ENCODE measurements around the gene ADH7. TPM values are rescaled to one million over a fixed set of nuclear protein-coding genes. Genes with fewer than 3 reads are reported as not detected.

ADH7 gene
- total and polyA plus RNA-seq, 2 of the 13 experiments (the other 11 are each of a cell fraction or from before 2014, with no cell fraction given): not detected

- TF ChIP-seq FOXP1 (IDR thresholded peaks at IDR 0.05): peak; percentile 72; the same call in 1 of the 2 replicates
- peak; percentile 88 for TF ChIP-seq FOXP1 (CRISPR knock-in tag; IDR thresholded peaks at IDR 0.05)
- TF ChIP-seq POLR2AphosphoS2 (IDR thresholded peaks at IDR 0.05; ENCODE audit: low read depth, low read length): no peak
- TF ChIP-seq SALL1 (CRISPR knock-in tag; IDR thresholded peaks at IDR 0.05): peak; percentile 51; the same call in 1 of the 2 replicates
- no peak for TF ChIP-seq ZBTB38 (CRISPR knock-in tag; IDR thresholded peaks at IDR 0.05)
- TF ChIP-seq JUND (CRISPR knock-in tag; IDR thresholded peaks at IDR 0.05): 0 out of 2 replicates have a peak, but pooled peaks have one; percentile 38
- TF ChIP-seq PHF8 (CRISPR knock-in tag; IDR thresholded peaks at IDR 0.05): 0 out of 2 replicates have a peak, but pooled peaks have one; percentile 2
- TF ChIP-seq YEATS2 (CRISPR knock-in tag; IDR thresholded peaks at IDR 0.05; ENCODE audit: borderline replicate concordance): peak; percentile 40; the same call in 1 of the 2 replicates
- peak in 1 of 2 experiments; percentile 73; a peak in 2 of 4 replicates for TF ChIP-seq KLF16 (CRISPR knock-in tag; IDR thresholded peaks at IDR 0.05)
- TF ChIP-seq ZNF597 (CRISPR knock-in tag; IDR thresholded peaks at IDR 0.05): no peak
- peak; percentile 72; the same call in 1 of the 2 replicates for TF ChIP-seq ZMYM4 (CRISPR knock-in tag; IDR thresholded peaks at IDR 0.05)
- TF ChIP-seq ZNF329 (CRISPR knock-in tag; IDR thresholded peaks at IDR 0.05; ENCODE audit: low read depth): no peak
- 0 out of 2 replicates have a peak, but pooled peaks have one; percentile 20 for TF ChIP-seq POGK (CRISPR knock-in tag; conservative IDR thresholded peaks at IDR 0.05)
- no peak for TF ChIP-seq CREB1 (IDR thresholded peaks at IDR 0.05)
- peak; percentile 38; the same call in 1 of the 2 replicates for TF ChIP-seq CREB1 (CRISPR knock-in tag; IDR thresholded peaks at IDR 0.05)
- no peak for TF ChIP-seq ZNF737 (CRISPR knock-in tag; IDR thresholded peaks at IDR 0.05; ENCODE audit: borderline replicate concordance)
- TF ChIP-seq ZNF503 (CRISPR knock-in tag; IDR thresholded peaks at IDR 0.05): peak; percentile 71; the same call in 1 of the 2 replicates
- no peak for TF ChIP-seq ZNF703 (CRISPR knock-in tag; IDR thresholded peaks at IDR 0.05; ENCODE audit: borderline replicate concordance)
- TF ChIP-seq ZNF460 (CRISPR knock-in tag; IDR thresholded peaks at IDR 0.05; ENCODE audit: borderline replicate concordance): no peak
- peak; percentile 78; the same call in 1 of the 2 replicates for TF ChIP-seq ZNF644 (CRISPR knock-in tag; IDR thresholded peaks at IDR 0.05; ENCODE audit: low read depth)
- 0 out of 2 replicates have a peak, but pooled peaks have one; percentile 14 for TF ChIP-seq RFXANK (CRISPR knock-in tag; IDR thresholded peaks at IDR 0.05)
- 0 out of 2 replicates have a peak, but pooled peaks have one; percentile 15 for TF ChIP-seq RAD21 (CRISPR knock-in tag; IDR thresholded peaks at IDR 0.05)
- 0 out of 2 replicates have a peak, but pooled peaks have one; percentile 29 for TF ChIP-seq IRF2 (CRISPR knock-in tag; IDR thresholded peaks at IDR 0.05)
- TF ChIP-seq ZNF317 (CRISPR knock-in tag; IDR thresholded peaks at IDR 0.05): no peak
- TF ChIP-seq ZNF816 (CRISPR knock-in tag; IDR thresholded peaks at IDR 0.05; ENCODE audit: borderline replicate concordance): peak; percentile 49; the same call in 1 of the 2 replicates
- no peak for TF ChIP-seq ZBTB21 (CRISPR knock-in tag; IDR thresholded peaks at IDR 0.05)
- peak; percentile 94 for TF ChIP-seq FOXO1 (CRISPR knock-in tag; IDR thresholded peaks at IDR 0.05)
- TF ChIP-seq PHF21A (CRISPR knock-in tag; IDR thresholded peaks at IDR 0.05): peak; percentile 51; the same call in 1 of the 2 replicates
Measured at GRCh38 chr4:99403380-99404184, 31.6 kb downstream of the ADH7 start (continued).

All from HepG2 (cell line).